Thymus (tissue), 11 donors: ENCODE data around the gene SHISAL2A. TPM values are rescaled to one million over a fixed set of nuclear protein-coding genes. Genes with fewer than 3 reads are reported as not detected.

ENCODE experiments used
- DNase-seq, 9 donors: peaks; one replicate each; pipeline ENCODE4 v3.0.0-alpha.2; 2013; ENCODE audit warnings: low spot score in 9 of 9, low read depth in 6 of 9, missing footprints in 1 of 9
- H3K27ac ChIP-seq, 2 donors: one replicate each; pipeline ENCODE4 v1.5.1; 2013; ENCODE audit warnings: control low read depth in 1 of 2, low read depth in 1 of 2, low read length in 1 of 2, mild to moderate bottlenecking in 1 of 2, moderate library complexity in 1 of 2
- H3K27me3 ChIP-seq, 2 donors: one replicate each; pipeline ENCODE4 v1.5.1; 2013; ENCODE audit warnings: low read length in 1 of 2; ENCODE audit not compliant: control insufficient read depth in 2 of 2, insufficient read depth in 1 of 2
- H3K36me3 ChIP-seq, 2 donors: one replicate each; pipeline ENCODE4 v1.5.1; 2013; ENCODE audit warnings: low read length in 1 of 2, mild to moderate bottlenecking in 1 of 2, moderate library complexity in 1 of 2; ENCODE audit not compliant: control insufficient read depth in 2 of 2, insufficient read depth in 2 of 2
- H3K4me1 ChIP-seq, 2 donors: one replicate each; pipeline ENCODE4 v1.5.1; 2013; ENCODE audit warnings: low read length in 2 of 2; ENCODE audit not compliant: control insufficient read depth in 2 of 2, insufficient read depth in 2 of 2
- H3K4me3 ChIP-seq, 2 donors: one replicate each; pipeline ENCODE4 v1.5.1; 2013; ENCODE audit warnings: low read length in 2 of 2, control low read depth in 1 of 2, mild to moderate bottlenecking in 1 of 2
- H3K9me3 ChIP-seq, 2 donors: one replicate each; pipeline ENCODE4 v1.5.1; 2013; ENCODE audit warnings: low read length in 1 of 2, mild to moderate bottlenecking in 1 of 2; ENCODE audit not compliant: control insufficient read depth in 2 of 2, insufficient read depth in 1 of 2
- WGBS: extraction: QIAGEN DNeasy Blood & Tissue Kit; methylation state at CpG from one replicate; pipeline ENCODE4 v1.1.7; 2013; 5-methylcytosine and 5-hydroxymethylcytosine counted together
- polyA plus RNA-seq: library from polyadenylated mRNA; stranded (reverse); fragments of 200-250 nt; gene quantifications from one replicate; pipeline ENCODE4 v1.2.3, GENCODE V29; 2013
- total RNA-seq: library from RNA; stranded (reverse); fragments of 120-200 nt; gene quantifications from one replicate; pipeline ENCODE4 v1.2.4, GENCODE V29; 2013
- donor health status: healthy.

SHISAL2A gene
- total and polyA plus RNA-seq, 2 donors = 0.61 to 2.6 TPM

- DNase-seq = no peak
- Histone ChIP-seq H3K27me3 (no peaks in the 10 kb centered on the region), H3K27ac (no peak overlapping the region), H3K4me1 (no peaks in the 10 kb centered on the region), H3K9me3 (no peaks in the 10 kb centered on the region), H3K36me3 (no peaks in the 10 kb centered on the region), H3K4me3 (no peak overlapping the region)
- WGBS = 92% methylated on average over 6 of the region's 6 CpGs
Observed at GRCh38 chr1:52645261-52645660, 12.3 kb downstream of the SHISAL2A start.

- no peaks in the 10 kb centered on the region for H3K9me3 ChIP-seq
- no peak overlapping the region for H3K27ac ChIP-seq
- no peaks in the 10 kb centered on the region for H3K4me1 ChIP-seq
- no peaks in the 10 kb centered on the region for H3K36me3 ChIP-seq
- no peak overlapping the region for H3K4me3 ChIP-seq
- no peaks in the 10 kb centered on the region for H3K27me3 ChIP-seq
- 100% methylated on average over 1 of the region's 1 CpG for WGBS
- no peak for DNase-seq
Observed at GRCh38 chr1:52651904-52652303, 18.9 kb downstream of the SHISAL2A start.

GRCh38 chr1:52653207-52653849, 20.4 kb downstream of the SHISAL2A start:
- Histone ChIP-seq H3K4me1 (no peaks in the 10 kb centered on the region), H3K9me3 (no peaks in the 10 kb centered on the region), H3K27me3 (no peaks in the 10 kb centered on the region), H3K27ac (no peak overlapping the region), H3K36me3 (no peaks in the 10 kb centered on the region), H3K4me3 (no peak overlapping the region)
- 98% methylated on average over 5 of the region's 5 CpGs for WGBS
- no peak for DNase-seq

- no peak for DNase-seq
- no peaks in the 10 kb centered on the region for H3K27me3 ChIP-seq
- no peaks in the 10 kb centered on the region for H3K9me3 ChIP-seq
- no peaks in the 10 kb centered on the region for H3K36me3 ChIP-seq
- H3K27ac ChIP-seq = no peak overlapping the region
- no peaks in the 10 kb centered on the region for H3K4me1 ChIP-seq
- H3K4me3 ChIP-seq = no peak overlapping the region
Observed at GRCh38 chr1:52654063-52654462, 21.1 kb downstream of the SHISAL2A start.

- H3K9me3 ChIP-seq = no peaks in the 10 kb centered on the region
- no peaks in the 10 kb centered on the region for H3K4me1 ChIP-seq
- H3K4me3 ChIP-seq = no peak overlapping the region
- no peaks in the 10 kb centered on the region for H3K36me3 ChIP-seq
- DNase-seq = no peak
- H3K27ac ChIP-seq = no peak overlapping the region
- WGBS = 96% methylated on average over 3 of the region's 3 CpGs
- no peaks in the 10 kb centered on the region for H3K27me3 ChIP-seq
Observed at GRCh38 chr1:52657702-52658101, 24.7 kb downstream of the SHISAL2A start.

- Histone ChIP-seq H3K9me3 (no peaks in the 10 kb centered on the region), H3K4me3 (no peak overlapping the region), H3K27ac (no peak overlapping the region), H3K4me1 (no peaks in the 10 kb centered on the region), H3K27me3 (no peaks in the 10 kb centered on the region), H3K36me3 (no peaks in the 10 kb centered on the region)
- no peak for DNase-seq
- WGBS = 93% methylated on average over 1 of the region's 1 CpG
Observed at GRCh38 chr1:52658795-52659194, 25.8 kb downstream of the SHISAL2A start.

- Histone ChIP-seq H3K9me3 (no peaks in the 10 kb centered on the region), H3K27ac (no peak overlapping the region), H3K36me3 (no peaks in the 10 kb centered on the region), H3K4me1 (no peaks in the 10 kb centered on the region), H3K4me3 (no peak overlapping the region), H3K27me3 (no peaks in the 10 kb centered on the region)
- no peak for DNase-seq
- 97% methylated on average over 3 of the region's 3 CpGs for WGBS
Observed at GRCh38 chr1:52659356-52659755, 26.4 kb downstream of the SHISAL2A start.

- Histone ChIP-seq H3K27me3 (no peaks in the 10 kb centered on the region), H3K9me3 (no peaks in the 10 kb centered on the region), H3K27ac (no peak overlapping the region), H3K4me1 (no peaks in the 10 kb centered on the region), H3K36me3 (no peaks in the 10 kb centered on the region), H3K4me3 (no peak overlapping the region)
- DNase-seq = no peak
- 91% methylated on average over 13 of the region's 13 CpGs for WGBS
Observed at GRCh38 chr1:52659851-52660596, 27.1 kb downstream of the SHISAL2A start.

GRCh38 chr1:52660807-52661206, 27.8 kb downstream of the SHISAL2A start:
- H3K4me1 ChIP-seq = no peaks in the 10 kb centered on the region
- WGBS = 61% methylated on average over 3 of the region's 3 CpGs
- H3K4me3 ChIP-seq = no peak overlapping the region
- H3K27me3 ChIP-seq = no peaks in the 10 kb centered on the region
- DNase-seq = no peak
- H3K27ac ChIP-seq = no peak overlapping the region
- H3K9me3 ChIP-seq = no peaks in the 10 kb centered on the region
- H3K36me3 ChIP-seq = no peaks in the 10 kb centered on the region
